Measurements from ENCODE around the gene RCSD1.

RCSD1 gene

GRCh38 chr1:167681451-167682098 lies 51.5 kb downstream of the RCSD1 start:
- Histone ChIP-seq H3K27ac (replicated peaks) (no peak overlapping the region), H3K27me3 (ENCODE audit: insufficient read depth, poor library complexity, severe bottlenecking) (no peaks in the 10 kb centered on the region), H3K4me3 (replicated peaks; ENCODE audit: insufficient read depth, low read length) (no peak overlapping the region)
- TF ChIP-seq GABPA (IDR thresholded peaks at IDR 0.05; ENCODE audit: low read depth) (no peak), CTCF (IDR thresholded peaks at IDR 0.05; ENCODE audit: insufficient read depth, low read length) (no peak), POLR2AphosphoS5 (IDR thresholded peaks at IDR 0.05; ENCODE audit: low read depth) (no peak), SPI1 (IDR thresholded peaks at IDR 0.05; ENCODE audit: borderline replicate concordance, low read depth) (no peak), REST (IDR thresholded peaks at IDR 0.05; ENCODE audit: insufficient replicate concordance, low read depth) (no peak)
- no peak for DNase-seq (ENCODE audit: low read depth in 1 of 2, low spot score in 1 of 2)

- Histone ChIP-seq H3K27ac (replicated peaks) (no peak overlapping the region), H3K27me3 (ENCODE audit: insufficient read depth, poor library complexity, severe bottlenecking) (no peaks in the 10 kb centered on the region), H3K4me3 (replicated peaks; ENCODE audit: insufficient read depth, low read length) (no peak overlapping the region)
- DNase-seq (ENCODE audit: low read depth in 1 of 2, low spot score in 1 of 2) = no peak
- TF ChIP-seq CTCF (IDR thresholded peaks at IDR 0.05; ENCODE audit: insufficient read depth, low read length) (no peak), GABPA (IDR thresholded peaks at IDR 0.05; ENCODE audit: low read depth) (no peak), POLR2AphosphoS5 (IDR thresholded peaks at IDR 0.05; ENCODE audit: low read depth) (no peak), REST (IDR thresholded peaks at IDR 0.05; ENCODE audit: insufficient replicate concordance, low read depth) (no peak), SPI1 (IDR thresholded peaks at IDR 0.05; ENCODE audit: borderline replicate concordance, low read depth) (no peak)
These were observed 53.2 kb downstream of the RCSD1 start for GRCh38 chr1:167683226-167683625.

- TF ChIP-seq SPI1 (IDR thresholded peaks at IDR 0.05; ENCODE audit: borderline replicate concordance, low read depth) (no peak), POLR2AphosphoS5 (IDR thresholded peaks at IDR 0.05; ENCODE audit: low read depth) (no peak), REST (IDR thresholded peaks at IDR 0.05; ENCODE audit: insufficient replicate concordance, low read depth) (no peak), GABPA (IDR thresholded peaks at IDR 0.05; ENCODE audit: low read depth) (no peak), CTCF (IDR thresholded peaks at IDR 0.05; ENCODE audit: insufficient read depth, low read length) (no peak)
- Histone ChIP-seq H3K4me3 (replicated peaks; ENCODE audit: insufficient read depth, low read length) (no peak overlapping the region), H3K27ac (replicated peaks) (no peak overlapping the region), H3K27me3 (ENCODE audit: insufficient read depth, poor library complexity, severe bottlenecking) (no peaks in the 10 kb centered on the region)
- DNase-seq (ENCODE audit: low read depth in 1 of 2, low spot score in 1 of 2) = no peak
These were observed 53.8 kb downstream of the RCSD1 start for GRCh38 chr1:167683641-167684502.
